SW480 (cell line): ENCODE measurements around the gene TNFRSF21.
"Not testable (repeated sequence)": the region's sequence is repeated elsewhere in the genome, so short reads cannot be mapped to it uniquely, and the experiment has no call there.

ENCODE experiments used
- DNase-seq: peaks from one replicate; pipeline ENCODE4 v3.0.0-alpha.2; 2016; ENCODE audit warnings: low spot score

Gene TNFRSF21

GRCh38 chr6:47288267-47289090 is 21.2 kb downstream of the TNFRSF21 start:
- DNase-seq = no peak

GRCh38 chr6:47286301-47286700 is 23.4 kb downstream of the TNFRSF21 start:
- DNase-seq = no peak

GRCh38 chr6:47283993-47284392 is 25.7 kb downstream of the TNFRSF21 start:
- DNase-seq = no peak

- DNase-seq = no peak
Observed at GRCh38 chr6:47278545-47278944, 31.2 kb downstream of the TNFRSF21 start.

GRCh38 chr6:47277702-47278101 is 32.0 kb downstream of the TNFRSF21 start:
- DNase-seq = no peak

GRCh38 chr6:47276377-47276776 is 33.3 kb downstream of the TNFRSF21 start:
- DNase-seq = no peak

- no peak for DNase-seq
Observed at GRCh38 chr6:47275640-47276039, 34.1 kb downstream of the TNFRSF21 start.

GRCh38 chr6:47275132-47275531 is 34.6 kb downstream of the TNFRSF21 start:
- not testable (repeated sequence) for DNase-seq

GRCh38 chr6:47268572-47269187 is 41.0 kb downstream of the TNFRSF21 start:
- no peak for DNase-seq

GRCh38 chr6:47267301-47267700 is 42.4 kb downstream of the TNFRSF21 start:
- no peak for DNase-seq

- DNase-seq = no peak
Observed at GRCh38 chr6:47265971-47266370, 43.7 kb downstream of the TNFRSF21 start.

GRCh38 chr6:47264775-47265184 is 44.9 kb downstream of the TNFRSF21 start:
- DNase-seq = no peak

- DNase-seq = no peak
Observed at GRCh38 chr6:47263268-47263667, 46.4 kb downstream of the TNFRSF21 start.

GRCh38 chr6:47262231-47262630 is 47.5 kb downstream of the TNFRSF21 start:
- DNase-seq = no peak

GRCh38 chr6:47261191-47261590 is 48.5 kb downstream of the TNFRSF21 start:
- no peak for DNase-seq

GRCh38 chr6:47260021-47260420 is 49.7 kb downstream of the TNFRSF21 start:
- no peak for DNase-seq

- DNase-seq = no peak
Observed at GRCh38 chr6:47258724-47259347, 50.9 kb downstream of the TNFRSF21 start.

GRCh38 chr6:47256981-47257730 is 52.5 kb downstream of the TNFRSF21 start:
- no peak for DNase-seq

- no peak for DNase-seq
Observed at GRCh38 chr6:47256361-47256760, 53.3 kb downstream of the TNFRSF21 start.

GRCh38 chr6:47254906-47255305 is 54.8 kb downstream of the TNFRSF21 start:
- DNase-seq = no peak

GRCh38 chr6:47254051-47254450 is 55.7 kb downstream of the TNFRSF21 start:
- DNase-seq = no peak

GRCh38 chr6:47253136-47253535 is 56.6 kb downstream of the TNFRSF21 start:
- DNase-seq = no peak
